ENCODE measurements around the gene DSTYK. TPM values are rescaled to one million over a fixed set of nuclear protein-coding genes. Genes with fewer than 3 reads are reported as not detected.

Gene DSTYK
- total and polyA plus RNA-seq, 3 experiments from 2014 or later, result 8.6 to 13.4 (median 12.9) TPM

DNA sequence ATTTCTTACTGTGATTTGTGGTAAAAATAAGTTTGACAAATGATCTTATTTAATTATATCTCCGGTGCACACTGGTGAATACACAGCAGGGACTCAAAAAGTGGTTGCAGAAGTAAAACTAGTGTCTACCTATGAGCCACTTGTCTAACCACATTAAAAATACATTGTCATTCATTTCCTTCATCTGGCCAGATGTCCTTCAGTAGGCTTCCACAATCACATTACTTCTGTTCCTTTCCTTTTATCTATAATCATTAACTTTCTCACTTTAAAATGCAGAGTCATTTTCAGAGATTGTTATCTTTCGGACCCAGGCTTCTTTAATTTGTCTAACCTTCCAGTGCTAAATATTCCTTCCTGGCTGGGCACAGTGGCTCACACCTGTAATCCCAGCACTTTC lies 92.8 kb downstream of the DSTYK start:
- Histone ChIP-seq H3K9me3 (ENCODE audit: low read length) (no peaks in the 10 kb centered on the region), H3K36me3 (ENCODE audit: insufficient read depth, low read length) (peaks cover 12% of the 10 kb centered on the region), H3K27ac (ENCODE audit: low read depth, low read length) (no peak overlapping the region), H3K4me1 (ENCODE audit: insufficient read depth, low read length) (peaks cover 31% of the 10 kb centered on the region), H3K4me3 (ENCODE audit: low read length) (no peak overlapping the region), H3K27me3 (ENCODE audit: insufficient read depth, low read length, poor library complexity, severe bottlenecking) (no peaks in the 10 kb centered on the region)
- peak overlapping the region in 6 of 7 donors; percentile 24 to 67 (median 40) for H3K4me3 Mint-ChIP-seq
- no peak for DNase-seq
- peak overlapping the region in 2 of 8 donors; percentile 6 to 72 for H3K27ac Mint-ChIP-seq
- ChIA-PET POLR2A (no interaction called here), CTCF (interaction anchor here (2.7 kb wide), 1 partner anchor 23 kb away, joined by 10 read pairs; no protein-coding TSS in a partner anchor)
- no peaks in the 10 kb centered on the region for H3K27me3 Mint-ChIP-seq
- peaks cover 52 to 78% (median 68%) of the 10 kb centered on the region in 3 donors for H3K4me1 Mint-ChIP-seq
- H3K36me3 Mint-ChIP-seq, result peaks cover 0 to 54% (median 6%) of the 10 kb centered on the region in 3 donors
- H3K9me3 Mint-ChIP-seq, result no peaks in the 10 kb centered on the region

DNA sequence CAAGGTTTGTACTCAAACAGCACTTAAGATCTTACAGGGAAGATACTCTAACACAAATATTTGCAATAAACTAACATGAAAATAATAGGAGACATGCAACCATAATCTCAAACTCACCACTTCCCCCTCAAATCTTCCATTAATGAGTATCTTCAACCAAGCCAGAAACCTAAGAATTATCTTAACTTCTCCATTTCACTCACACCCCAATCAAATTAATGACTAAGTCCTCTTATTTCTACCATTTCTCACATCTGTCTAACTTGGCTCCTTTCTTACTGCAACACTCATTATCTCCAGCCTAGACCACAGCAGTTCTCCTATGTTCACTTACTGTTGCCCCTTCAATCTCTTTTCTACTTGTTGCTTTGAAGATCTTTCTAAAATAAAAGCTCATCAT lies 100.1 kb downstream of the DSTYK start:
- Histone ChIP-seq H3K9me3 (ENCODE audit: low read length) (no peaks in the 10 kb centered on the region), H3K4me3 (ENCODE audit: low read length) (no peak overlapping the region), H3K27me3 (ENCODE audit: insufficient read depth, low read length, poor library complexity, severe bottlenecking) (no peaks in the 10 kb centered on the region), H3K4me1 (ENCODE audit: insufficient read depth, low read length) (no peaks in the 10 kb centered on the region), H3K27ac (ENCODE audit: low read depth, low read length) (no peak overlapping the region), H3K36me3 (ENCODE audit: insufficient read depth, low read length) (peaks cover 24% of the 10 kb centered on the region)
- Mint-ChIP-seq H3K4me1 (peaks cover 18 to 43% (median 41%) of the 10 kb centered on the region in 3 donors), H3K27me3 (no peaks in the 10 kb centered on the region), H3K4me3 (no peak overlapping the region), H3K9me3 (no peaks in the 10 kb centered on the region), H3K27ac (peak overlapping the region in 1 of 8 donors; percentile 6), H3K36me3 (peaks cover 0 to 72% (median 13%) of the 10 kb centered on the region in 3 donors)
- DNase-seq, result no peak
- POLR2A ChIA-PET, result no interaction called here
- CTCF ChIA-PET, result interaction anchor here (0.9 to 1.0 kb wide), 2 partner anchors 10 to 30 kb away, joined by 3 read pairs; partner anchors contain the start of gene RBBP5

DNA sequence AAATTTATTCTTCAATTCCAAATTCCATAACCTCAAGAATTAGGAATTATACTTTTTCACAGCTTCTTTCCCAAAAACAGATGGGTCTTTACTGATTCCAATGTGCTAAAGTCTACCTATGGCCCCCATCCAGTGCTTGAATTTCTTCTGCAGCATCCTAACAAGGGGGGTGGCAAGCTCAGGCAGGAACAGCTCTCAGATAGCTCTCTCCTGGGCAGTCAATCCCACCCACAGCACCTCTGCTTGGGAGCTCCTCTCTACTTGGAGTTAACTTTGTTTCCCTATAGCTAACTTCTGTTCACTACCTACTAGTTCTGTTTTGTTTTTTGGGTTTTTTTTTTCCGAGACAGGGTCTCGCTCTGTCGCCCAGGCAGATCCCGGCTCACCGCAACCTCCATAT lies 101.8 kb downstream of the DSTYK start:
- H3K36me3 Mint-ChIP-seq, result peaks cover 6 to 76% (median 19%) of the 10 kb centered on the region in 3 donors
- no peak for DNase-seq
- POLR2A ChIA-PET, result interaction anchor here (0.7 kb wide), 1 partner anchor 245 kb away, joined by 3 read pairs; no protein-coding TSS in a partner anchor

DNA sequence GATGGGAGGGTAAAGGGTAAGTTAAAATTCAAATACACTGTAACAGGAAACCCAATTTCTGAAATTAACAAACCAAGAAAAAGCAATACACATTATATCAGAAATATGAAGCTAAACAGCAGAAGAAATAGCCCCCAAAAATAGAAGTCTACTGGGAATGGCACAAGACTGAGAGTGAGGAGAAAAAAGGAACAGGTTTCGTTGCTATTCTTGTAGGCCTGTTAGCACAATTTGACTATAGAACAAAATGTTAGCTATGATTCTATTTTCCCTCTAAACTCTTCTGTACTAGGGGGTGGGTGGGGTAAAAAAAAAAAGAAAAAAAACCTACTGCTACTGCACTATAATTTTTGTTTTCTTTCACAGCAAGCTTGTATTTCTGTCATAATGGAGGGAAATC lies 102.2 kb downstream of the DSTYK start:
- ChIA-PET CTCF (interaction anchor here (1.2 kb wide), 1 partner anchor 12 kb away, joined by 5 read pairs; the partner anchor contains the start of gene RBBP5), POLR2A (interaction anchor here (0.7 kb wide), 1 partner anchor 245 kb away, joined by 3 read pairs; no protein-coding TSS in a partner anchor)
- no peak for DNase-seq
- Mint-ChIP-seq H3K36me3 (peaks cover 6 to 75% (median 19%) of the 10 kb centered on the region in 3 donors), H3K27ac (peak overlapping the region in 3 of 8 donors; percentile 8 to 59 (median 13)), H3K27me3 (no peaks in the 10 kb centered on the region), H3K9me3 (no peaks in the 10 kb centered on the region), H3K4me3 (no peak overlapping the region), H3K4me1 (peaks cover 17 to 36% (median 26%) of the 10 kb centered on the region in 3 donors)
- no peaks in the 10 kb centered on the region for H3K9me3 ChIP-seq (ENCODE audit: low read length)
- no peaks in the 10 kb centered on the region for H3K27me3 ChIP-seq (ENCODE audit: insufficient read depth, low read length, poor library complexity, severe bottlenecking)
- H3K4me3 ChIP-seq (ENCODE audit: low read length), result no peak overlapping the region
- H3K27ac ChIP-seq (ENCODE audit: low read depth, low read length), result no peak overlapping the region
- H3K4me1 ChIP-seq (ENCODE audit: insufficient read depth, low read length), result no peaks in the 10 kb centered on the region
- H3K36me3 ChIP-seq (ENCODE audit: insufficient read depth, low read length), result peaks cover 32% of the 10 kb centered on the region

More for the DNA sequence above, 101.8 kb downstream of the DSTYK start:
- Histone ChIP-seq H3K4me1 (ENCODE audit: insufficient read depth, low read length) (no peaks in the 10 kb centered on the region), H3K4me3 (ENCODE audit: low read length) (no peak overlapping the region), H3K9me3 (ENCODE audit: low read length) (no peaks in the 10 kb centered on the region), H3K27me3 (ENCODE audit: insufficient read depth, low read length, poor library complexity, severe bottlenecking) (no peaks in the 10 kb centered on the region), H3K27ac (ENCODE audit: low read depth, low read length) (no peak overlapping the region), H3K36me3 (ENCODE audit: insufficient read depth, low read length) (peaks cover 33% of the 10 kb centered on the region)
- no peaks in the 10 kb centered on the region for H3K9me3 Mint-ChIP-seq
- H3K4me1 Mint-ChIP-seq, result peaks cover 17 to 36% (median 27%) of the 10 kb centered on the region in 3 donors
- CTCF ChIA-PET, result interaction anchor here (1.2 kb wide), 2 partner anchors 12 to 32 kb away, joined by 4 to 5 read pairs; partner anchors contain the start of gene RBBP5
- H3K27ac Mint-ChIP-seq, result no peak overlapping the region
- no peaks in the 10 kb centered on the region for H3K27me3 Mint-ChIP-seq
- no peak overlapping the region for H3K4me3 Mint-ChIP-seq

DNA sequence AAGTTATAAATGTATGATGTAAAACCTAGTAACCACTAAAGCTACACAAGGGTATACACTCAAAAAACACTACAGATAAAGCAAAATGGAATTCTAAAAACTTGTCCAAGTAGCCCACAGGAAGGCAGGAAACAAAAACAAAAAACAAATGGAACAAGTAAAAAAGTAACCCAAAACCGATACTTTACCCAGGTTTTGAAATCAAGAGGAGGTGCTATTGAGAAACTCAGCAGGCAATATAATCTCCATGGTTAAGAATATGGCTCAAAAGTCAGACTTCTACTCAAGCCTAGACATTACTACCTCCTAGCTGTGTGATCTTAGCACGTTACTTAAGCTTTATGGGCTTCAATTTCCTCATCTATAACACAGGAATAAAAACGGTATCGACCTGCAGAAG lies 103.0 kb downstream of the DSTYK start:
- Histone ChIP-seq H3K9me3 (ENCODE audit: low read length) (no peaks in the 10 kb centered on the region), H3K4me1 (ENCODE audit: insufficient read depth, low read length) (no peaks in the 10 kb centered on the region), H3K4me3 (ENCODE audit: low read length) (no peak overlapping the region), H3K27ac (ENCODE audit: low read depth, low read length) (no peak overlapping the region), H3K36me3 (ENCODE audit: insufficient read depth, low read length) (peaks cover 34% of the 10 kb centered on the region), H3K27me3 (ENCODE audit: insufficient read depth, low read length, poor library complexity, severe bottlenecking) (no peaks in the 10 kb centered on the region)
- ChIA-PET POLR2A (interaction anchor here (0.5 kb wide), 1 partner anchor 164 kb away, joined by 3 read pairs; no protein-coding TSS in a partner anchor), CTCF (interaction anchor here (1.2 kb wide), 1 partner anchor 13 kb away, joined by 5 read pairs; the partner anchor contains the start of gene RBBP5)
- DNase-seq, result no peak
- Mint-ChIP-seq H3K36me3 (peaks cover 6 to 78% (median 24%) of the 10 kb centered on the region in 3 donors), H3K9me3 (no peaks in the 10 kb centered on the region), H3K4me3 (no peak overlapping the region), H3K4me1 (peaks cover 20 to 36% (median 26%) of the 10 kb centered on the region in 3 donors), H3K27ac (peak overlapping the region in 1 of 8 donors; percentile 47), H3K27me3 (no peaks in the 10 kb centered on the region)

DNA sequence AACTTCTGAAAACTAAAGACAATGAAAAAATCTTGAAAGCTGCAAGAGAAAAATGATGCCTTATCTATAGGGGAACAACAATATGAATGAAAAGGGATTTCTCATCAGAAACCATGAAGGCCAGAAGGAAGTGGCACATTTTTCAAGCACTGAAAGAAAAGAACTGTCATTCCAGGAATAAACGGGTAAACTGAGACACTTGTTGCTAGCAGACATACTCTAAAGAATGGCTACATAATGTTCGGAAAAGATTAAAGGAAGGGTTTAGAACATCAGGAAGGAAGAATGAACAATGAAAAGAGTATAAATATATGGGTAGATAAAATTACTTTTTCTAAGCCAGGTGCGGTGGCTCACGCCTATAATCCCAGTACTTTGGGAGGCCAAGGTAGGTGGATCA lies 104.2 kb downstream of the DSTYK start:
- no peaks in the 10 kb centered on the region for H3K27me3 Mint-ChIP-seq

DNA sequence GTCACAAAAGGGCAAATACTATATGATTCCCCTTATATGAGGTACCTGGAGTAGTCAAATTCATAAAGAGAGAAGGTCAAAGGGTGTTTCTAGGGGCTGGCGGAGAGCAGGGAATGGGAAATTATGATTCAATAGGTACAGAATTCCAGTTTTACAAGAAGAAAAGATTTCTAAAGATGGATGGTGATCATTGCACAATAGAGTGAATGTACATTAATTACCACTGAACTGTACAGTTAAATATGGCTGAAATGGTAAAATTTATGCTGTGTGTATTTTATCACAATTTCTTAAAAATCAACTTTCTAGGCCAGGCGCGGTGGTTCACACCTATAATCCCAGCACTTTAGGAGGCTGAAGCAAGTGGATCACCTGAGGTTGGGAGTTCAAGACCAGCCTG lies 109.1 kb downstream of the DSTYK start:
- no peak overlapping the region for H3K4me3 ChIP-seq (ENCODE audit: low read length)
- Mint-ChIP-seq H3K27ac (no peak overlapping the region), H3K9me3 (no peaks in the 10 kb centered on the region), H3K36me3 (peaks cover 19 to 93% (median 44%) of the 10 kb centered on the region in 3 donors), H3K4me3 (no peak overlapping the region), H3K4me1 (peaks cover 8 to 16% (median 8%) of the 10 kb centered on the region in 3 donors), H3K27me3 (no peaks in the 10 kb centered on the region)
- CTCF ChIA-PET, result no interaction called here
- H3K9me3 ChIP-seq (ENCODE audit: low read length), result no peaks in the 10 kb centered on the region
- no peak for DNase-seq
- H3K36me3 ChIP-seq (ENCODE audit: insufficient read depth, low read length), result peaks cover 68% of the 10 kb centered on the region
- H3K27me3 ChIP-seq (ENCODE audit: insufficient read depth, low read length, poor library complexity, severe bottlenecking), result no peaks in the 10 kb centered on the region
- H3K4me1 ChIP-seq (ENCODE audit: insufficient read depth, low read length), result no peaks in the 10 kb centered on the region
- POLR2A ChIA-PET, result no interaction called here
- no peak overlapping the region for H3K27ac ChIP-seq (ENCODE audit: low read depth, low read length)

More for the DNA sequence above, 104.2 kb downstream of the DSTYK start:
- Mint-ChIP-seq H3K27ac (peak overlapping the region in 1 of 8 donors; percentile 42), H3K36me3 (peaks cover 8 to 79% (median 25%) of the 10 kb centered on the region in 3 donors), H3K9me3 (no peaks in the 10 kb centered on the region), H3K4me3 (no peak overlapping the region), H3K4me1 (peaks cover 17 to 33% (median 24%) of the 10 kb centered on the region in 3 donors)
- H3K9me3 ChIP-seq (ENCODE audit: low read length), result no peaks in the 10 kb centered on the region
- no peak overlapping the region for H3K27ac ChIP-seq (ENCODE audit: low read depth, low read length)
- ChIA-PET POLR2A (interaction anchor here (0.6 kb wide), 1 partner anchor 19 kb away, joined by 3 read pairs; no protein-coding TSS in a partner anchor), CTCF (interaction anchor here (0.7 kb wide), 1 partner anchor 171 kb away, joined by 3 read pairs; no protein-coding TSS in a partner anchor)
- H3K4me3 ChIP-seq (ENCODE audit: low read length), result no peak overlapping the region
- no peak for DNase-seq
- H3K27me3 ChIP-seq (ENCODE audit: insufficient read depth, low read length, poor library complexity, severe bottlenecking), result no peaks in the 10 kb centered on the region
- no peaks in the 10 kb centered on the region for H3K4me1 ChIP-seq (ENCODE audit: insufficient read depth, low read length)
- peaks cover 38% of the 10 kb centered on the region for H3K36me3 ChIP-seq (ENCODE audit: insufficient read depth, low read length)

DNA sequence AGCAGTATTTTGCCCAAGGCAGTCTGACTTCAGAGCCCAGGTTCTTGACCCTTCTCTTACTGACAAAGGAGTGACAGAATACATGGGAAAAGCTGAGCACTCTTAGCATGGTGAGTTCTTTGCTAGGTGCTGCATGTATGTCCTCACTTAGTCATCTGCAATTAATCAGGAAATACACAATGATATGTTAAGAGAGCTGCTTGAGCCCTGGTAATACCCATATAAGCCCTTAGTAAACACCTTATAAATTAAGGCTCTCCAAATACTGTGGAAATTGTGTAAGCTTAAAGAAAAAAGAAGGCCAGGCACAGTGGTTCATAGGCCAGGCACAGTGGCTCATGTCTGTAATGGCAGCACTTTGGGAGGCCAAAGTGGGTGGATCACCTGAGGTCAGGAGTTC lies 113.3 kb downstream of the DSTYK start:
- H3K4me1 ChIP-seq (ENCODE audit: insufficient read depth, low read length), result no peaks in the 10 kb centered on the region
- H3K9me3 ChIP-seq (ENCODE audit: low read length), result no peaks in the 10 kb centered on the region
- peaks cover 21 to 93% (median 39%) of the 10 kb centered on the region in 3 donors for H3K36me3 Mint-ChIP-seq
- no peaks in the 10 kb centered on the region for H3K4me1 Mint-ChIP-seq
- H3K27ac Mint-ChIP-seq, result no peak overlapping the region
- ChIA-PET POLR2A (no interaction called here), CTCF (no interaction called here)
- H3K9me3 Mint-ChIP-seq, result no peaks in the 10 kb centered on the region
- no peak overlapping the region for H3K4me3 Mint-ChIP-seq
- no peaks in the 10 kb centered on the region for H3K27me3 Mint-ChIP-seq
- H3K36me3 ChIP-seq (ENCODE audit: insufficient read depth, low read length), result peaks cover 65% of the 10 kb centered on the region
- H3K27me3 ChIP-seq (ENCODE audit: insufficient read depth, low read length, poor library complexity, severe bottlenecking), result no peaks in the 10 kb centered on the region
- H3K4me3 ChIP-seq (ENCODE audit: low read length), result no peak overlapping the region
- H3K27ac ChIP-seq (ENCODE audit: low read depth, low read length), result no peak overlapping the region
- DNase-seq, result no peak

All from CD8-positive, alpha-beta memory T cell (primary cell).